HepG2 (cell line): ENCODE results near the gene SYNE1. TPM values are rescaled to one million over a fixed set of nuclear protein-coding genes. Genes with fewer than 3 reads are reported as not detected.
A peak's percentile ranks its signal among the peaks of the same experiment; 100 is the strongest.

ENCODE experiments used
- ATF2 ChIP-seq: sonication (generic); formaldehyde crosslinking; IDR thresholded peaks from 2 replicates; pipeline ENCODE4 v1.4.0; 2020; ENCODE audit warnings: missing genetic modification reagents
- ATF4 ChIP-seq, 2 experiments: fragments of 450-650 bp in 1 of 2; sonication (generic) in 1 of 2; formaldehyde crosslinking; IDR thresholded peaks; 2 replicates each; pipeline versions ENCODE4 v1.5.0 to v1.8.0; 2020 to 2022; ENCODE audit warnings: mild to moderate bottlenecking in 1 of 2, missing genetic modification reagents in 1 of 2
- EP300 ChIP-seq, 3 experiments: sonication (generic) in 1 of 3; formaldehyde crosslinking in 1 of 3; IDR thresholded peaks; 2 replicates each; pipeline versions ENCODE4 v1.5.1 to v1.6.1; 2011 to 2020; ENCODE audit warnings: low read depth in 2 of 3, low read length in 2 of 3, borderline replicate concordance in 1 of 3, improper control_type of control experiment in 1 of 3, mild to moderate bottlenecking in 1 of 3, missing genetic modification reagents in 1 of 3, moderate library complexity in 1 of 3
- FOXA1 ChIP-seq, 2 experiments: fragments of 450-650 bp in 1 of 2; sonication (generic) in 1 of 2; formaldehyde crosslinking in 1 of 2; IDR thresholded peaks; 2 replicates each; pipeline versions ENCODE4 v1.4.0 to v1.6.1; 2016 to 2020; ENCODE audit warnings: missing genetic modification reagents in 1 of 2
- FOXJ3 ChIP-seq: sonication (generic); formaldehyde crosslinking; IDR thresholded peaks from 2 replicates; pipeline ENCODE4 v1.4.0; 2020; ENCODE audit warnings: missing genetic modification reagents, mild to moderate bottlenecking, borderline replicate concordance
- FOXK1 ChIP-seq: sonication (generic); formaldehyde crosslinking; IDR thresholded peaks from 2 replicates; pipeline ENCODE4 v1.4.0; 2020; ENCODE audit warnings: low read depth, missing genetic modification reagents, borderline replicate concordance
- GFI1 ChIP-seq: sonication (generic); formaldehyde crosslinking; IDR thresholded peaks from 2 replicates; pipeline ENCODE4 v1.5.0; 2020; ENCODE audit warnings: missing genetic modification reagents, mild to moderate bottlenecking, borderline replicate concordance
- SIX4 ChIP-seq: sonication (generic); formaldehyde crosslinking; IDR thresholded peaks from 2 replicates; pipeline ENCODE4 v1.4.0; 2020; ENCODE audit warnings: missing genetic modification reagents
- SMC3 ChIP-seq: IDR thresholded peaks from 2 replicates; pipeline ENCODE4 v1.6.1; 2011; ENCODE audit warnings: low read length, improper control_type of control experiment
- ZNF572 ChIP-seq: sonication (generic); formaldehyde crosslinking; IDR thresholded peaks from 2 replicates; pipeline ENCODE4 v1.5.1; 2020; ENCODE audit warnings: mild to moderate bottlenecking, missing genetic modification reagents
- polyA plus RNA-seq, 8 experiments: library from polyadenylated mRNA; depleted of rRNA in 3 of 8; stranded (reverse) in 7 of 8; unstranded in 1 of 8; fragments of >200 nt; fragmentation: Illumina TruSeq in 4 of 8; extraction: Trizol in 4 of 8; gene quantifications; 2 replicates each; pipeline versions ENCODE4 v1.2.1 to v1.2.3, GENCODE V29; 2011 to 2016; ENCODE audit warnings: low read depth in 4 of 8, missing spikeins in 1 of 8, mixed read lengths in 1 of 8; ENCODE audit not compliant: insufficient read depth in 1 of 8
- total RNA-seq, 5 experiments: library from RNA; depleted of rRNA; stranded (reverse); fragments of >200 nt; fragmentation: Illumina TruSeq; extraction: Trizol; gene quantifications; 2 replicates each; pipeline ENCODE4 v1.2.3, GENCODE V29; 2016; ENCODE audit warnings: low read depth in 1 of 5

The SYNE1 gene
- total and polyA plus RNA-seq, 2 of the 13 experiments (the other 11 are each of a cell fraction or from before 2014, with no cell fraction given), result 5.5 to 15.9 TPM

- TF ChIP-seq ATF4 (CRISPR knock-in tag; IDR thresholded peaks at IDR 0.05), result 0 out of 4 replicates have a peak, but pooled peaks of 1 of the 2 experiments have one; percentile 31
- TF ChIP-seq SMC3, result peak; percentile 34; the same call in 1 of the 2 replicates
- peak; percentile 70; the same call in 1 of the 2 replicates for TF ChIP-seq FOXJ3 (CRISPR knock-in tag)
- TF ChIP-seq ZNF572 (CRISPR knock-in tag), result no peak
- TF ChIP-seq FOXK1 (CRISPR knock-in tag), result peak; percentile 69; the same call in 1 of the 2 replicates
- TF ChIP-seq EP300 (IDR thresholded peaks at IDR 0.05; ENCODE audit: low read depth in 2 of 2, low read length in 2 of 2), result peak; percentile 26 to 27; a peak in 2 of 4 replicates
- no peak for TF ChIP-seq EP300 (CRISPR knock-in tag; IDR thresholded peaks at IDR 0.05; ENCODE audit: borderline replicate concordance)
- no peak for TF ChIP-seq FOXA1 (IDR thresholded peaks at IDR 0.05)
- TF ChIP-seq FOXA1 (CRISPR knock-in tag; IDR thresholded peaks at IDR 0.05), result peak; percentile 82
- peak; percentile 63; the same call in 1 of the 2 replicates for TF ChIP-seq GFI1 (CRISPR knock-in tag)
- TF ChIP-seq ATF2 (CRISPR knock-in tag), result 0 out of 2 replicates have a peak, but pooled peaks have one; percentile 11
- peak; percentile 17; the same call in 1 of the 2 replicates for TF ChIP-seq SIX4 (CRISPR knock-in tag)
Observed at GRCh38 chr6:152207915-152208714, 429.0 kb downstream of the SYNE1 start (continued).
